HG03354 (cell line): ENCODE results near the gene ZAP70.
A peak's percentile ranks its signal among the peaks of the same experiment; 100 is the strongest.
"Not testable (repeated sequence)": the region's sequence is repeated elsewhere in the genome, so short reads cannot be mapped to it uniquely, and the experiment has no call there.

Experiments
- ATAC-seq: cut with Tn5 transposase; IDR thresholded peaks from one replicate; pipeline ENCODE4 v1.9.1; 2021; ENCODE audit warnings: mild to moderate bottlenecking; ENCODE audit not compliant: unreplicated experiment, poor library complexity, severe bottlenecking

Gene ZAP70

DNA sequence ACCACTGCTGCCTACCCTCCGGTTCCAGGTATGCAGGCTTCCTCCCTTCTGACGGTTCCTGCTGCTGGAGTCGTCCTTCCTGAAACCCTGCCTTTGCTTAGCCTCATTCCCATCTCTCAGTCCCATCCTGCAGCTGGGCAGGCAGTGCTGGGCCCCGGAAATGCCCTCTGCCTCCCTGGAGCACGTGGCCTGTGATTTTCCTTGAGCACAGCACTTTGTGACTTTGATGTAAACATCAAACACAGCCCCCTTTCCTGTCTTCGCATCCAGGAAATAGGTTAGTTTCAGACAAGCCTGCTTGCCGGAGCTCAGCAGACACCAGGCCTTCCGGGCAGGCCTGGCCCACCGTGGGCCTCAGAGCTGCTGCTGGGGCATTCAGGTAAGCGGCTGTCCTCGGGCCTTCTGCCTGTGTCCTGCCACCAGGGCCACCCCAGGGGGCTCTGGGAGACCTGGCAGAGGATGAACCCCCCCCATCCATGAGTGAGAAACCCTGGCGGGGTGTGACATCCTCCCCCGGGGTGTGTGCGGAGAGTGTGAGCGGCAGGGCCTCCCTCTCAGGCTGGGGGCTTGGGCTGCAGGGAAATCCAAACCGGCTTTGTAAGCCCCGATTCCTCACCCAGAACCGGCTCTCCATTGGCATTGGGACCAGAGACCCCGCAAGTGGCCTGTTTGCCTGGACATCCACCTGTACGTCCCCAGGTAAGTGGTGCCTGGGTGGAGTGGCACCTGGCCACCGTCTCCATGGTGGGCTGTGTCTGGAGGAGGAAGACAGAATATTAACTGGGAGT lies at the start of gene ZAP70:
ZAP70 (plus strand) TSS at position 281 of the 788 bp plus-strand sequence. CDS start 10,461 bp downstream, outside the sequence.
- ATAC-seq, result peak; percentile 49

DNA sequence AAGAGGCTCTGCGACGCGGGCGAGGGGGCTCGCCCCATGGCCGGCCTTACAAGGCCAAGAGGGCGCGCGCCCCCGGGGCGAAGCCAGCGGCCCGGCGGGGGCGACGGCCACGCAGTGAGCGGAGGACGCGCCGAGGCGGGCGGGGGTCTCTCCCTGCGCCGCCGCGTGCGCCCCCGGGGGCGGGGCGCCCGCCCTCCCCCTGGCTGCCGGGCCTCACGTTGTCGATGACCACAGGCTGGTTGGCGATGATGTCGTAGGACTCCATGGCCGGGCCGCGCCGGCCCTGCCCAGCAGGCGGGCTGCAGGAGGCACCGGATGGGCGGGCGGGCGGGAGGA lies 49.8 kb upstream of the ZAP70 start:
- no peak for ATAC-seq

DNA sequence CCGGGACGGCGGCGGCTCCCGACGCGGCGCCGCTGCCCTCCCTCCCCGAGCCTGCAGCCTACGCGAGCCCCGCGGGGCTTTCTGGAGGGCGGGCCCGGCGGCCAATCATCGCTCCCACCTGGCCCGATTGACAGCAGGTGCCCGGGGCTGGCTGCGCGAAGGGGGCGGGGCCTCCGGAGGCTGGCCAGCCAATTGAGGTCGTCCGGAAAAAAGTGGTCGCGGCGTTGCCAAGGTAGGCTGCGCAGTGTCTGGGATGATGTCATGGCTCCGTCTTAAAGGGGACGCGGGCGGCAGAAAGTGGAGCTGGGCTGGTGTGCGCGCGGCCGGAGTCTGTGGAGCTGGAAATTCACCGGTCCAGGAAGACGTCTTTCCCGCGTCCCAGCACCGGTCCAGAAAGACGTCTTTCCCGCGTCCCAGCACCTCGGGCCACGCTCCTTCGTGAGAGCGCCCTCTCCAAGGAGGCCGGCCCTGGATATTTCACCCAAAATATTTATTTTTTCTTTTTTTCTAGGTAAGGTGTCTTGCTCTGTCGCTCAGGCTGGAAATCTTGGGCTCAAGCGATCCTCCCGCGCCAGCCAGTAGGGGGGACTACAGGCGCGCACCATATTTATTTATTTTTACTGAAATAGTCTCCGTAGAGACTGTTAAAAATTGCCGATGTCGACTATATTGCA lies 49.3 kb upstream of the ZAP70 start, which contains the start of gene ACTR1B:
ACTR1B (minus strand) TSS at position 83 of the 674 bp plus-strand sequence. CDS start 154 bp downstream, outside the sequence.
- ATAC-seq, result peak; percentile 86

DNA sequence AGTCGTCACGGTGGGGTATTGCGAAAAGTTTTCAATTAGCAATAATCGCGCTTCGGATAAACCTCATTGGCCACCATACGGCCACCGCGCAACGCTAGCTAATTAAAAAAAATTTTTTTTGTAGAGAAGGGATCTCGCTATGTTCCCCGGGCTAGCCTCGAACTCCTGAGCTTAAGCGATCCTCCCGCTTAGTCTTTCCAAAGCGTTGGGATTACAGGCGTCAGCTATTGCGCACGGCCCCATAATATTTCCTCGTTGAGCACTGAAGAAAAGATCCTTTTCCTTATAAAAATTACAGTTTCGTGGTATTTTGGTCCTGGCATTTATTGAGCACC lies 48.8 kb upstream of the ZAP70 start:
- ATAC-seq, result no peak

DNA sequence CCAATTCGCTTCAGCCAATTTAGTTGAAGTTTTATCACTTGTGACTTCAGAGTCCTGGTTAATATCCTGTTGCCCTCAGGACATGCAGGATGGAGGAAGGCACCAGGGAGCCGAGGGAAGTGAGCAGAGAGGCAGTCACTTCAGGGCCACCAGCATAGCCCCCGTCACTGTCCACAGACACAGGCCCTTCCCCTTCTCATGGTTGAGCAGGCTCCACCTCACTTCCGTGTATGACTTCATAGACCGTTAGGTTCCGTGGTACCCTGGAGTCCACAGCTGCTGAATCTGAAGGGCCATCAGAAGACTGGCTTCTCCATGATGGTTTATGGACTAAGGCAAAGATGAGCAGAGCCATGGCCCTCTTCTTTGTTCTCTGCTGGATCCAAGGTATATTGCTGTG lies 43.9 kb upstream of the ZAP70 start, which contains the start of gene C2orf92:
C2orf92 (plus strand) TSS at position 266 of the 400 bp plus-strand sequence; CDS start at position 342, 76 bp downstream.
- ATAC-seq, result no peak

DNA sequence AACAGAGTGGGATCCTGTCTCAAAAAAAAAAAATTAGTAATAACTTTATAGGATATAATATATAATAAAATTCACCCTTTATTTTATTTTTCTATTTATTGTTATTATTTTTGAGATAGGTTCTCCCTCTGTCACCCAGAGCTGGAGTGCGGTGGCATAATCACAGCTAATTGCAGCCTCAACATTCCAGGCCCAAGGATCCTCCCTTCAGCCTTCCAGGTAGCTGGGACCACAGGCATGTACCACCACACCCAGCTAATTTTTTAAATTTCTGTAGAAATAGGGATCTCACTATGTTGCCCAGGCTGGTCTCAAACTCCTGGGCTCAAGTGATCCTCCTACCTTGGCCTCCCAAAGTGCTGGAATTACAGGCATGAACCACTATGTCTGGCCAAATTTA lies 42.9 kb upstream of the ZAP70 start:
- ATAC-seq, result no peak

DNA sequence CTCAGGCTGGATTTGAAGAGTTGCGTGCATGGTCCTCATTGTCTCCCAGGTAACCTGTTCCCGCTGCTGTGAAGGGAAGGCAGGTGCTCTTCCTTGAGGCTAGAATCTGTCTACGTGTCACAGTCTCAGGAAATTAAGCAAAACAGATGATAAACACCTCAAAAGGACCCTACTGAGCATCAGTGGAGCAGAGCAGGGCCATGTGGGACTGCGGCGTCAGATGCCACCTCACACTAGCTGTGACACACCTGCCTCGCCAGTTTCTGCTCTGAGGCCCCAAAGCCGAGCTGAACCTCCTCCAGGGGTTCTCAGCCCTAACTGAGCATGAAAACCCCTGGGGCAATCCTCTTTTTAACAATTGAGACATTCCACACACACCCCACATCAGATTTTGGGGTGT lies 41.9 kb upstream of the ZAP70 start:
- ATAC-seq, result no peak

DNA sequence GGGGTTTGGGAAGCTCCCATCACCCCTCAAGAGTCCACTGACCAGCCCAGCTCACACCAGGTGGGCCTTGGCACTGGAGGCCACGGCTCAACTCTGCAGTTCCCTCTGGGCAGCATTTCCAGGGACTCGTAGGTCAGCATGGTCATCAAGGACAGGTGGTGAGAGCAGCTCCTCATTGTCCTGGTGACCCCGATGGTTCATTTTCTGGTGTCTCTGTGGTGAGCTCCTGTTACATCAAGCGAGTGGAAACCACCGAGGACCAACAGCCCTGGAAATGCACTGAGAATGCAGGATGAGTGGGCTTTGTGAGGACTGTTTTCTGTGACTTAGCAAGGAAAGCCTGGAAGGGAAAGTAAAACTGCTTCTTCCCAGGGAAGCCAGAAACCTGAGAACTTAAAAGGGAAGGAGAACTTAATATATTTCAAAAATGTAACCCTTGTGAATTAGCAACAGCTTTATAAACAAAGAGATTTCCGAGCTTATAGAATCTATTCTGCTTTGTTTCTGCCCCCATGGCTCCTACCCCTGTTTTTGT lies 40.7 kb upstream of the ZAP70 start:
- not testable (repeated sequence) for ATAC-seq

DNA sequence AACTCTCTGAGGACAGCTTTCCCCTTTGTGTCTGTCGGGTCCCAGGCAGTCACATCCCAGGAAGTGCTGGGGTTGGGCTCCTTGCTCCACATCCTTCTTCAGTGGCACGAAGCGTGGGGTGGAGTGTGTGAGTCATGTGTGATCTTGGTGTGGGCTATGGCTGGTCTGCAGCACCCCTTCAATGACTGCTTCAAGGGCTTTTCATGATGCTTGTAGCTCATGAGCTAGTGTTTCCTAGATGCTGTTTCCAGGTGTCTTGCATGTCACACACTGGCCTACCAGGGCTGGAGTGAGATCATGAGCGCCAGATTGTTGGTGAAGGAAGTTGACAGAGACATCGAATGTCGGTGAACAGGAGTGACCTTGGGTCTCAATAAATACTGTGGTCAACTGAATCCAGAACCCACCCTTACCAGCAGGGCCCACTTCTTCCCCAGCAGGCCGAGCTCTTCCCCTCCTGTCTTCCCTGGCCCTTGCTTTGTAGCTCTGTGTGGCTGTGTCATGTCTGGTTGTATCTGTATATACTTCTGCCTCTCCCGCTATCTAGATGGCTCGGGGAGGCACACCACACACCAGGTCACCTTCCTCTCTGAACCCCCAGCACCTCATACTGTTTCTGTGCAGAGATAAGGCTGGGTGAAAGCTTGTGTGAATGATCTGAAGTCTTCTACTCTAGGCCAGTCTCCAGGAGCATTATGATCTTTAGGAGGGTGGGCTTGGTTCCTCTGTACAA lies 40.0 kb upstream of the ZAP70 start:
- ATAC-seq, result no peak

DNA sequence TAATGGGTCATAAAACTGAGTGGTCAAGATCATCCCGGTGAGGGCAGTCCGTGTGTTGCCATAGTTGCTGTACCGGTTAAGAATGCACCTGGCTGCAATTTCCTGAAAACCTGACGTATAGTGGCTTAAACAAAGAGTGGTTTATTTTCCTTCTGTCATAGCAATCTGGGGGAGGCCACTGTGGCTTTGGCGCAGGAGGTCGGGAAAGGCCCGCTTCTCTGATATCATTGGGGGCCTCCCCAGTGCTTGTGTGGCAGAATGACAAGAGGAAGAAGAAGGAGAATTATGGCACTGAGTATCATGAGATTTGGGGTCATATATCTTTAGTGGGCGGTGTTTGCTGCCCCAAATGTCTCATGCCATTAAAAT lies 39.5 kb upstream of the ZAP70 start:
- ATAC-seq, result no peak

DNA sequence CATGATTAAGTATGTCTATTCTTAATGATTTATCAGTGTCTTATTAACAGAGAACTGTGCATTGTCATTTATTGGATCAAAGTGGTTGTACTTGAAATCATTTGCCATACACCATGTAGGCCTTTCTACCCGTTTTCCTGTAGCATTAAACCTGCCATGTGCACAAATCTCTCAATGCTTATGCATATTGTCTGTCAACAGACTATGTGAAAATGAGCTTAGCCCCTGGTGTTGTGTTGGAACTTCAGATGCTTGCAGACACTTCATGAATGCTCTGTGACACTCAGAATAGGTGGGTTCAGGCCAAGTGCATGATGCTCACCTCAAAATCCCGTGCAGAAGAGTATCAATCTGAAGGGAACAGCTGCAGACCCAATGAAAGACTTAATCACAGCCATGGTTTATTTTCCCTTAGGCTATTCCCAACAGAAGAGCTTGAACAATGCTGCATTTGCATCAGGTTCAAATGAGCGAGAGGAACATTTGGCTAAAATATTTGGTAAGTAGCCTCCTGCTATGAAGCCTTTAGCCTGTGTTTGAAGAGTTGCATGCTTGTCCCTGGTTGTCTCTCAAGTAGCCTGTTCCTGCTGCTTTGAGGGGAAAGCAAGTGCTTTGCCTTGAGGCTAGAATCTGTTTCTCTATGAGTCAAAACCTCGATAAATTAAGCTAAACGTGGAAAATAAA lies 37.8 kb upstream of the ZAP70 start:
- no peak for ATAC-seq

DNA sequence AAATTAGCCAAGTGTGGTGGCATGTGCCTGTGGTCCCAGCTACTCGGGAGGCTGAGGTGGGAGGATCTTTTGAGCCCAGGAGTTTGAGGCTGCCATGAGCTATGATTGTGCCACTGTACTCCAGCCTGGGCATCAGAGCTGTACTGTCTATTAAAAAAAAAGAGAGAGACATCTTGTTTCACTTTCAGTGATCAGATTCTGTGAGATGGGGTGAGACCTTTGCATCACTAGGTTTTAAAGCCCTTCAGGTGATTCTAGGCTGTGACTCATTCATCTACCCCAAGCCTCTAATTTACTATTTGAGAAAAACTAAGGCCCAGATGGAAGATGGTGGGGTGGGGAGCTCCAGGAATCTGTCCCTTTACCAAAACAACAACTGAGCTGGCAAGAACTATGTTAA lies 36.8 kb upstream of the ZAP70 start:
- ATAC-seq, result no peak

DNA sequence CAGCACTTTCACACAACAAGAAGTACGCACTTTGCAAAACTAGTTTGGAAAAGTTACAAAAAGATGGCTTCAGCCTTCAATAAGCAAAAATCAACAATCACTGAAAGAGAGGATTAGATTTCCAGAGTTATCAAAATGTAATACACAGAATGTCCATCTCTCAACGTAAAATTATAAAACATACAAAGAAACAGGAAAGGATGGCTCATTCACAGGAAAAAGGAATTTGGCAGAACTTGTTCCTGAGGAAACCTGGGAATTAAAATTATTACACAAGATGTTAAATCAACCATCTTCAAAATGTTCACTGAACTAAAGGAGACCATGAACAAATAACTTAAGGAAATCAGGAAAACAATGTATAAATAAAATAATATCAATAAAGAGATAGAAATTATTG lies 35.9 kb upstream of the ZAP70 start:
- no peak for ATAC-seq

DNA sequence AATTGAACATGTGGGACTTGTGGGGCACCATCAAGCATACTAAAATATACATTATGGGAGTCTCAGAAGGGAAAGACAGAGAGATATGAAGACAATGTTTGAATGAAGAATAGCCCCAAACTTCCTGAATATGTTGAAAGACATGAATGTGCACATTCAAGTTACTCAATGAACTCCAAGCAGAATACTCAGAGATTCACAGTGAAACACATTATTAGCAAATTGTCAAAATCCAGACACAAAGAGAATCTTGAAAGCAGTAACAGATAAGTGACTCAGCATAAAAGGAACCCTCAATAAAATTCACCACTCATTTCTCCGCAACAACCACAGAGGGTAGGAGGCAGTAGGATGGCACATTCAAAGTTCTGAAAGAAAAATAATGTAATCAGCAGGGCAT lies 35.1 kb upstream of the ZAP70 start:
- ATAC-seq, result no peak

DNA sequence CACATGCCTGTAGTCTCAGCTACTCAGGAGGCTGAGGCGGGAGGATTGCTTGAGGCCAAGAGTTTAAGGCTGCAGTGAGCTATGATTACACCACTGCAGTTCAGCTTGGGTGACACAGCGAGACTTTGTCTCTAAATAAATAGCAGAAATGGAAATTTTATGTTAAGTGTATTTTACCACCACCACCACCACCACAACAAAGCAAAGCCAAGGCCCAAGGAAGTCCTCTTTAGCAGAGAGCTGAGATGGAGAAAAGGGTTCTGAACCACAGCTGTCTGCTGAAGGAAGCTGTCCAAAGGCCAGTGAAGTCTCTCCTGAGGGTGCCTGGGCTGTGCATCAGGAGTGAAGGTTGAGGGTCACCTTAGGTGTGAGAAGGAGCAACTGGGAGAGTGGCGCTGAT lies 26.1 kb upstream of the ZAP70 start:
- ATAC-seq, result not testable (repeated sequence)

DNA sequence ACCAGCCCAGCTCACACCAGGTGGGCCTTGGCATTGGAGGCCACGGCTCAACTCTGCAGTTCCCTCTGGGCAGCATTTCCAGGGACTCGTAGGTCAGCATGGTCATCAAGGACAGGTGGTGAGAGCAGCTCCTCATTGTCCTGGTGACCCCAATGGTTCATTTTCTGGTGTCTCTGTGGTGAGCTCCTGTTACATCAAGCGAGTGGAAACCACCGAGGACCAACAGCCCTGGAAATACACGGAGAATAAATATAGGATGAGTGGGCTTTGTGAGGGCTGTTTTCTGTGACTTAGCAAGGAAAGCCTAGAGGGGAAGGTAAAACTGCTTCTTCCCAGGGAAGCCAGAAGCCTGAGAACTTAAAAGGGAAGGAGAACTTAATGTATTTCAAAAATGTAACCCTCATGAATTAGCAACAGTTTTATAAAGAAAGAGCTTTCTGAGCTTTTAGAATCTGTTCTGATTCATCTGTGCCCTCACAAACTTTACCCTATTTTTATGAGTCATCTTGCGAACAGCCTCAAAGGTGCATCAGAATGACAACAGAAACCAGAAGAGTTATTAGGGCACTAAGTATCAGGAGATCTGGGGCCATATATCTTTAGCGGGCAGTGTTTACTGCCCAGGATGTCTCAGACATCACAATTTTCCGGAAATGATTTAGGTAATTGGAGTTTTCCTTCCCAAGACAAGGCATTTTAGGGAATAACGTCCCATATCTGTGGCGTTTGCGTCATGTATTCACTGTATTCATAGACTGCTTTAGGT lies 25.1 kb upstream of the ZAP70 start:
- ATAC-seq, result no peak

DNA sequence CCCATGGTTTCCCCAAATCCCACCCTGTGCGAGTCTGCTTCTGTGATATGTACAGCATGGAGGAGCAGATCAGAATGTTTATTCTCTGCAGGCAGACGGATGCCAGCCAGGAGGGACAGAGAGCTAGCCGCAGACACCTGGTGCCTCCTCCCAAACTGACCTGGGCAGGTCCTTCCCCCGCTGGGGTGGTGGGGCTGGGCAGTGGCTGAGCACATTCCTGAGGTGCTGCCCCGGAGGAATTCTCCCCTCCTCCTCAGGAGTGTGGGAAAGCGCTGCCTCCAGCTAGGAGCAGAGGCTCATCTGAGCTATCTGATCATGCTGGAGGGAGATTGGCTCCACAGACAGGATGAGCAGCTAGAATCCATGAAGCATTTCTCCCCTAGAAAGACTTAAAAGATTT lies 22.2 kb upstream of the ZAP70 start:
- ATAC-seq, result no peak

DNA sequence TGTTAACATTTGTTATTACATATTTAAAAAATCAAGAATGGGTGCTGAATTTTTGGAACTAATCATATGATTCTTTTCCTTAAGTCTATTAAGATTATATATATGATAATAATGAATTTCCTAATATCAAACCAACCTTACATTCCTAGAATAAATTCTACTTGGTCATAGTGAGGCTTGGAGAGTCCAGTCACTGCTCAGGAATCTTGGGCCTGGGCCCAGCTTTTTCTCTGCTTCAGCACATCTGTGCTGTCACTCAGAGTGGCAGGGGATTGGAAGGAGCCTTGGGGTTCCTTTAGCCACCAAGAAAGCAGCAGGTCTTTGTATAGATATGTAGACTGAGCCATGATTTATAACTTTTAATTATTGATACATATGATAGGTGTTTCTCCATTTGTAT lies 19.9 kb upstream of the ZAP70 start:
- ATAC-seq, result no peak

DNA sequence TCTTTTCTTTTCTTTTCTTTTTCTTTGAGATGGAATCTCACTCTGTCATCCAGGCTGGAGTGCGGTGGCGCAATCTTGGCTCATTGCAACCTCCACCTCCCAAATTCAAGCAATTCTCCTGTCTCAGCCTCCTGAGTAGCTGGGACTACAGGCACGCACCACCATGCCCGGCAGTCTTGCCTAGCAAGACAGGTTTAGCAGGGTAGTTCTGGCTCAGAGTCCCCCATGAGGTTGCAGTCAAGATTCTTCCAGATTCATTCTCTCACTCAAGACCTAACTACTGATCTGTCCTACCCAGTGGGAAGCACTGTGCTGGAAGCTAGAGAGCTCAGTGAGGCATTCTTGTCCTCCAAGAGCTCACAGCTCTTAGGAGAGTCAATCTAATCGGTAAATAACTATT lies 17.6 kb upstream of the ZAP70 start:
- no peak for ATAC-seq
